C1 segment of cervical spinal cord (tissue), 14 donors: Measurements from ENCODE around the gene MAGI1.
"Not testable (repeated sequence)": the region's sequence is repeated elsewhere in the genome, so short reads cannot be mapped to it uniquely, and the experiment has no call there.

Experiments
- DNase-seq, 14 donors: peaks; one replicate each; lab custom pipeline; 2025; lab: John Stamatoyannopoulos, UW

MAGI1 gene

GRCh38 chr3:66038726-66039589 lies at the start of gene MAGI1:
Gene MAGI1, minus strand, starts transcription at chr3:66038918. Its CDS starts 610 bp downstream, at chr3:66038308.
- peak; percentile 69 to 98 (median 92) for DNase-seq

GRCh38 chr3:66083784-66084213 lies 45.1 kb upstream of the MAGI1 start:
- DNase-seq: no peak

DNA sequence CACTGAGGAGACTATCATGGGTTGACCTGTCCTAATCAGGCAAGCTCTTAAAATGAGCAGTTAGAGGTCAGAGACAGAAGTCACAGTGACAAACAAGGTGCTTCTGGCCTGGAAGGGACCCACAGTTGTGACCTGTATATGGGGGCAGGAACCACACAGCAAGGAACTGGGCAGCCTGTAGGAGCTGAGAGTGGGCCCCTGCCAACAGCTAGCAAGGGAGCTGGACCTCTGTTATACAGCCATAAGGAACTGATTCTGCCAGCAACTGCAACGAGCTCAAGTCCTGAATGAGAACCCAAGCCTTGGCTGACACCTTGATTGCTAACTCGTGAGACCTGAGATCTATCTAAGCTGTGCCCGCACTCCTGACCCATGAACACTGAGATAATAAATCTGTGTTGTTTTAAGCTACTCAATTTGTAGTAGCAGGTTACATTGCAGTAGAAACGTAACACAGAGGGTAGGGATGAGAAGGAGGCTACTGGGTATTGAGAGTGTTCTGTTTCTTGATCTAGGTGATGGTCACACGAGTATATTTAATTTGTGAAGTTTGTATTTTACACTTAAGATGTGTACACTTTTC lies 44.5 kb upstream of the MAGI1 start:
- DNase-seq: no peak

- DNase-seq: no peak
These were observed 44.0 kb upstream of the MAGI1 start for GRCh38 chr3:66082679-66083078.

DNA sequence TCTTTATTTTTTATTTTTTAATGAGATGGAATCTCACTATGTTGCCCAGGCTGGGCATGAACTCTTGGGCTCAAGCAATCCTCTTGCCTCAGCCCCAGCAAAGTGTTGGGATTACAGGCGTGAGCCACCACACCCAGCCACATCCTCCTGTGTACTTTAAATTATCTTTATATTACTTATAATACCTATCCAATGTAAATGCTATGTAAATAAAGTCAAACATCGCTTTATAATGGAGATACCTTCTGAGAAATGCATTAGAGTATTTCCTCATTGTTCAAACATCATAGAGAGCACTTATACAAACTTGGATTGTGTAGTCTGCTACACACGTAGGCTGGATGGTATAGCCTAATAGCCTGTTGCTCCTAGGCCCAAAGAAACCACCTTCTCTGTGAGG lies 41.4 kb upstream of the MAGI1 start:
- no peak for DNase-seq

- no peak for DNase-seq
These were observed 39.3 kb upstream of the MAGI1 start for GRCh38 chr3:66077973-66078372.

- DNase-seq: no peak
These were observed 38.2 kb upstream of the MAGI1 start for GRCh38 chr3:66076861-66077470.

- no peak for DNase-seq
These were observed 36.6 kb upstream of the MAGI1 start for GRCh38 chr3:66075281-66075680.

DNA sequence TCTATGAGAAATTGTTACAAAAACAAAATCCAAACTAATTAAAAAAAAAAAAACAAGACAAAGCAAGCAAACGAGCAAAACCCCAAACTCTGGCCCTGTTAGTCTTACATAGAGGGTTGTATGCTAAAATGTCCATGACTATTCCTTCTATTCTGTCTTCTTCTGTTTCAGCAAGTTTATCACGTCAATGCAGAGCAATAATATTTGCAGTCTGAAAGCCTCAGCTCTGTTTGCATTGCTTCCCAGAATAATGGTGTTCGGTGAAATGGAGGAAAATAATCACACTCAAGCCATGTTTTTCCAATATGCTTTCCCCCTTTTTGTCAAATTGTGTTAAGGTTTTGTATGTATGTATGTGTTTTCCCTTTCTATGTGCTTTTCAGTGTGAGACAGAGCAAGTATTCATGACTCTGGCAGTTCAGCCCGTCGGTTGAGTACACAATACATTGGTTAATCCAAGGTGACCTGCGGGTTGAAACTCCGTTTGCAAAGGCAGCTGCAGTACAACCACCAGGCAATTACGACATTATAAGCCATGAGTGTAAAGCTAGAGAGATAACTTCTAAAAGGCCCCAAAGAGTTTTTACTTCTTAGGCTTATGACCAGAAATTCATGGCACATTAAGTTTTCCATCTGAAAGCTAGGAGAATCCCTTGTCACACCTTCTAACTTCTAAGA lies 34.9 kb upstream of the MAGI1 start:
- DNase-seq: no peak

DNA sequence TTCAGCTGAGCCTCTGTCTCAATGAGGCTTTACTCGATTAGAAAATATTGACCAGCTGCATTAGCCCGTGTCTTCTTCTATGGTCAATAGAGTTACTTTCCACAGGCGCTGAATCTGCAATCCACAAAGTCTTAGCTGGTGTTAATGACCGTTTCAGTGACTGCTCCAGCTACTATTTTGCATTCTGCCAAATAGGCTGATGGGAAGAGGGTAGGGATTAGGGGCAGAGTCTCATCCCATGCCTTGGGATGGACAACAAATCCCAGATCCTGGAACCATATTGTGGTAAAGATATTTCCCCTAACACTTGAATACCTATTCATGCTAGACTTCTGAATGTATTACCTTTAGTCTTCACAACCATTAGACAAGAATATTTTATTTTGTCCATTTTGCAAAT lies 29.5 kb upstream of the MAGI1 start:
- DNase-seq: no peak

- DNase-seq: no peak
These were observed 28.4 kb upstream of the MAGI1 start for GRCh38 chr3:66066963-66067617.

DNA sequence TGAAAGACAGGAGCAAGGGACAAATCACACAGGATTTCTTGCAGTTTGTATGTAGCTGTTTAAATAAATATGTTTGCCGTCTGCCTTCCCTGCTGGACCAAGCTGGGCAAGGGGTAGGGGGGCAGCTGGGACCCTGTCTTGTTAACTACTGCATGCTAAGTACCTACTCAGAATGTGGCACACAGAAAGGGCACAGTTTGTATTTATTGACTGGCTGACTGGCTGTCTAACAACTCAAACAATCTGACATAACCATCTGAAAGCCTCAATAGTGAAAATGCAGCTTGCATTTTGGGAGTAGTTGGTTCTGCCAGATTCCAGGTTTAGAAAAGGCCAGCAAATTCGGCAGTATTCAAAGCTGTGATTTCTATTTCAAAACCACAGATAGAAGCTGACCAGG lies 16.6 kb upstream of the MAGI1 start:
- no peak for DNase-seq

GRCh38 chr3:66053550-66054094 lies 14.9 kb upstream of the MAGI1 start:
- no peak for DNase-seq

GRCh38 chr3:66052721-66053549 lies 14.2 kb upstream of the MAGI1 start:
- no peak for DNase-seq

DNA sequence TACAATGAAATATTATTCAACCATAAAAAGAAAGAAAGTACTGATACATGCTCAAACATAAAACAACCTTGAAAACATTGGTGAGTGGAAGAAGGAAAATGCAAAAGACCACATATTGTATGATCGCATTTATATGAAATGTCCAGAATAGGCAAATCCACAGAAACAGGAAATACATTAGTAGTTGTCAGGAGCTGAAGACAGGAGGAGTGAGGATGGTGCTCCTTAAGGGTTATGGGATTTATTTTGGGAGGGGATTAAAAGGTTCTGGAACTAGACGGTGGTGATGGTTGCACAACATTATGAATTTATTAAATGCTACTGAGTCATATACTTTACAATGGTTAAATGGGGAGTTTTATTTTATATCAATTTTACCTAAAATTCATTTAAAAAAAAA lies 12.1 kb upstream of the MAGI1 start:
- no peak for DNase-seq

DNA sequence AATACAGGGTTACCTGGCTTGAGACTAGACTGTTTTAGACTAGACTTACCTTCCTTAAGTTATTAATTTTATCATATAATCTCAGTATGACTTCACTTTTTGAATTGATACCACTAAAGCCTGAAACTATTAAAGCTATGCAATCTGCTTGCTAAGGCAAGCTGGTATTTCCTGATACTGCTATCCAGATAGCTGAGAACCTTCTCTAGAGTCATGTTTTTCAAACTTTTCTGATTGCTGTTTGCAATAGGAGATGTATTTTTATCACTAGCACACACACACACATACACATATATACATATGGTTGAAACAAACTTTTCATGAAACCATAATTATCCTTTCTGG lies 9.3 kb upstream of the MAGI1 start:
- no peak for DNase-seq

DNA sequence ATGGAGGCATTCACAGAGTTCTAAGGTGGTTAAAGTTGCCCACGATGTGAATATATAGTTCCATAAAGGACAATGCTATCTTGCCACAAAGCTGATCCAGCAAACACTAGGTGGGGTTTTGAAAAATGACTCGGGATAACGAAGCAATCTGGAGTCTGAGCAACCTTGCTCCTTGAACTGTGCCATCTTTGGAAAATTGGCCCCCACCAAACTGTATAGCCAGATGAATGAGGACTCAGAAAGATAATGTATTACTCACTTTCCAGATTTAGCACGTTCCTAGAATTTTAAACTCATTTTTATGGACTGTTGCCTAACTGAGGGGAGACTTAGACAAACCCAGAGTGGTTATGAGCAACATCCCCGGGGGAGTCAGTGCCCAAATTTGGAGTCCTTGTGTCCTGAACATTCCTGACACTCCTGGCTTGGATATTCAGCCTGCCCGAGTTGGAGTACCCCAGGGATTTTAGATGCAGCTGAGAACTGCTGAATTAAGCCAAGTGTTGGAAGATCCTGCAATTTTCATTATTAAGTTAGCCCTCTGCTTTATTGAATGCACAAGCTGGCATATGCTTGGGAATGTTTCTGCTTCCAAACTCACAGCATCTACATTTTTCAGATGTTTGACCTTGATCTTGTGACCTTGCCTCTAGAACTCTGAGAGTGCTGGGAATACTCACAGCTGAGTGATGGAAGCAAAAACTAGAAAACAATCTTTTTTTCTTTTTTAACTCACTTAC lies 8.8 kb upstream of the MAGI1 start:
- no peak for DNase-seq

GRCh38 chr3:66046321-66046720 lies 7.6 kb upstream of the MAGI1 start:
- DNase-seq: not testable (repeated sequence)

DNA sequence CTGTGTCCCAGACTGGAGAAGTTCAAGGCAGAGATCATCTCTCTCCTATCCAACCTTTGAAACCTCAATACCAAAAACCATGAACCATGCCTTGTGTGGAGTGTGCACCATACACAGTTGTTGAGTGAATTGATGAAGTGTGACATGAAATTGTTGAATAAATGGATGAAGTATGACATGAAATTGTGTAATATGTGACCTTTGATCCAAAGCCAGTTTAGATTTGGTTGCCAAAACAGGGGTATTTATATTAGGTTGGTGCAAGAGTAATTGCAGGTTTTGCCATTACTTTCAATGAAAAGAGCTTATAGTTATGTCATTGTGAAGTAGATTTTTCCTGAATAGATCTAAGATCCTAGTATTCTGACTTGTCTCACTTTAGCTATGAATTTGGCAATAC lies 3.1 kb upstream of the MAGI1 start:
- DNase-seq: no peak

DNA sequence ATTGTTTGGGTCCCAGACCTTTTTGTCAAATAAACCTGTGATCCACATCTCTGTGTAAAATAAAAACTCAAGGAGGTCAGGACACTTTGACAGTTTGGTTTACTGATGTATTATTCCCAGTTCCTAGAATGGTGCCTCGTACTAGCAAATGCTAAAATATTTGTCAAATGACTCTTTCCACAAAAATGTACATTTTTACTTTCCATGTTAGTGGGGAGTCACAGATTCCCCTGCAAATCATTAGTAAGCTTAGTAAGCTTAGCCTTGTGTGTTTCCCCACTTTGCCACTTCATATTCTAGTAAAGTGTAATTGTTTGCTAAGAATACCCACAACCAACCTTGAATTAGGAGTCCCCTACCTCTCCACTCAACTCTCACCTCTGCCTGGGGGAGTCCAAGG lies 2.4 kb upstream of the MAGI1 start:
- DNase-seq: no peak
